Measurements from ENCODE around the gene ALAS1. TPM values are rescaled to one million over a fixed set of nuclear protein-coding genes. Genes with fewer than 3 reads are reported as not detected.
A peak's percentile ranks its signal among the peaks of the same experiment; 100 is the strongest.

ALAS1 gene
- total RNA-seq, 1 donor from 2014 or later = 123 TPM

DNA sequence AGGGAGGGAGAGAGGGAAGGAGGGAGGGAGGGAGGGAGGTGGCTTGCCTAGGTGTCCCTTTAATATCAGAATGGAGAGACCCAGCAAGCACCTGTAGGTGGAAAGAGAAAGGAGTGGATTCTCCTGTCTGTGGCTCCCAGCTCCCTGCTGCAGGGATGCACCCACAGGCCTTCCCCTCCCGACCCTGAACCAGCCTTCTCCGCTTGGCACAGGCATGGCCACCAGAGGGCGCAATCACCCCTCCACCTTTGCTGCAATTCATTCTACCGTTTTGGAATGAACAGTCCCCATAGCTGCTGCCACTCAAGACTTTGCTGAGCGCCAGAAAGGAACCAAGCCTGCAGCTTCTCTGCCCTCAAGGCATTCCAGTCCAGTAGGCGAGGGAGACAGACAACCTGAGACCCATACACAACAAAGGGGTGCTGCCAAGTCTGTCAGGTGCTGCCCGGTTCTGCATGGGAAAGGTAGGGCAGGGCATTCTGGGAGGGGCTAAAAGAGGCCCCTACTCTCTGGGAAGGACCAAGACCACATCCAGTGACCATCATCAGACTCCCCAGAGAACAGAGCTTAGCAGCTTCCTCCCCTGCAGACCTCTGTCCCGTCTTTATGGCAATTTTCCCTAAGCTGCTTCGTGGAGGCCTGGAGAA lies 22.5 kb downstream of the ALAS1 start:
- Mint-ChIP-seq H3K27me3 (ENCODE audit: low read depth) (no peaks in the 10 kb centered on the region), H3K9me3 (no peaks in the 10 kb centered on the region), H3K4me1 (ENCODE audit: low read depth) (peaks cover 57% of the 10 kb centered on the region), H3K4me3 (ENCODE audit: low read depth) (peak overlapping the region; percentile 15), H3K27ac (no peak overlapping the region), H3K36me3 (ENCODE audit: low read depth) (peaks cover 11% of the 10 kb centered on the region)
- intact Hi-C loops (cut with micrococcal nuclease) = loop anchor here (1.0 to 5.0 kb wide), 3 partner anchors 18 to 227 kb away; partner anchors contain the start of gene SEMA3G
- DNase-seq (ENCODE audit: low spot score) = peak; percentile 77

DNA sequence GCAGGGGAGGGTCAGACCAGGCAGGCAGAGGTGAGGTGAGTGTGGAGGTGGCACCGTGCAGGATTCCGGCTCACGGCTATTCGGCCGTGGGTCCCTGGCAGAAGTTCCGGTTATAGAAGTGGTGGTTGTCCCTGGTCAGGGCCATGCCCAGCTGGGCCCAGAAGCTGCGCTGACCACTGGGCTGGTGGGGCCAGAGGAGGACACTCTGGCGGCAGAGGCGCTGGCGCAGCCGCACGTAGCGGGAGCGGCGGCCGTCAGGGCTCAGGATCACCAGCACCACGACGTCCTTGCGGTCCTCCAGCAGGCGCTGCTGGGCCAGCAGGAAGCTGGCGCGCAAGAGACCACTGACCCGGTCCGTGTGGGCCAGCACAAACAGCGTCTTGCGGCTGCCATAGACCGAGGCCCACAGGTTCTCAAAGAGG lies 23.2 kb downstream of the ALAS1 start:
- Mint-ChIP-seq H3K9me3 (no peaks in the 10 kb centered on the region), H3K27ac (no peak overlapping the region), H3K36me3 (ENCODE audit: low read depth) (peaks cover 8% of the 10 kb centered on the region), H3K27me3 (ENCODE audit: low read depth) (no peaks in the 10 kb centered on the region), H3K4me3 (ENCODE audit: low read depth) (no peak overlapping the region), H3K4me1 (ENCODE audit: low read depth) (peaks cover 61% of the 10 kb centered on the region)
- intact Hi-C loops (cut with micrococcal nuclease) = loop anchor here (2.0 to 5.0 kb wide), 2 partner anchors 18 to 226 kb away; partner anchors contain the start of gene SEMA3G
- DNase-seq (ENCODE audit: low spot score) = no peak

- H3K4me3 Mint-ChIP-seq (ENCODE audit: low read depth) = peak overlapping the region; percentile 49
- peaks cover 64% of the 10 kb centered on the region for H3K4me1 Mint-ChIP-seq (ENCODE audit: low read depth)
- no peaks in the 10 kb centered on the region for H3K27me3 Mint-ChIP-seq (ENCODE audit: low read depth)
- no peaks in the 10 kb centered on the region for H3K9me3 Mint-ChIP-seq
- peak overlapping the region; percentile 31 for H3K27ac Mint-ChIP-seq
- H3K36me3 Mint-ChIP-seq (ENCODE audit: low read depth) = peaks cover 3% of the 10 kb centered on the region
- intact Hi-C loops (cut with micrococcal nuclease) = loop anchor here (2.0 to 5.0 kb wide), 2 partner anchors 19 to 226 kb away; partner anchors contain the start of gene SEMA3G
- DNase-seq (ENCODE audit: low spot score) = peak; percentile 52
Measured at GRCh38 chr3:52221563-52222318, 23.8 kb downstream of the ALAS1 start.

DNA sequence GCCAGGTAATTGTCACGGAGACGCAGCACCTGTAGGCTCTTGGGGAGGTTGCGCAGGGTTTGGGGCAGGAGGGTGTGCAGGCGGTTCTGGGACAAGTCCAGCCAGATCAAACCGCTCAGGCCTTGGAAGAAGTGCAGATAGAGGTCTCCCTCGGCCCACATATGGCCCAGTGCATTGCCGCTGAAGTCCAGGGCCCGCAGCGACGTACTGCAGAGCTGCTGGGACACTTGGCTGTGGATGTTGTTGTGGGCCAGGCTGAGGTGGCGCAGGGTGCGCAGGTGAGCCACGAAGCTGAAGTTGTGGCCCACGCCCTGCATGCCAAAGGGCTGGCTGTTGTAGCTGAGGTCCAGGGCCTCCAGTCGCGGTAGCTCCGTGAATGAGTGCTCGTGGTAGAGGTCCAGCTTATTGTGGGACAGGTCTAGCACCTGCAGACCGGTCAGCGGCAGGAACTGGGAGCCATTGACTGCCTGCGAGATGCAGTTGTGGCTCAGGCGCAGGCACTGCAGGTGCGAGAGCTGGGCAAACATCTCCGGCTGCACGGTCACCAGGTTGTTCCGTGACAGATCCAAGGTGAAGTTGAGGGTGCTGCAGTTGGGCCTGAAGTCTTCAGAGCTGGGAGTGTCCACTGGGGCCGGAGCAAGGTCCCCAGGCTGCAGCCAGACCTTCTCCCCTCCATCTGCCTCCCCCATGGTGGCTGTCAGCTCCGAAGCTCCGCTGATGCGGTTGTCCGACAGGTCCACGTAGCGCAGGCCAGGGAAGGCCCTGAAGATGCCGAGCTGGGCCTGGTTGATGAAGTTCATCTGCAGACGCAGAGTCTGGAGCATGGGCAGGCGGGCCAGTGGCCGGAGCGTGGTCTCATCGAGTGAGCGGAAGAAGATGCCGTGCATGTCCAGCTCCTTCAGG lies 24.6 kb downstream of the ALAS1 start:
- peak overlapping the region; percentile 31 for H3K27ac Mint-ChIP-seq
- no peaks in the 10 kb centered on the region for H3K9me3 Mint-ChIP-seq
- no peak for DNase-seq (ENCODE audit: low spot score)
- peak overlapping the region; percentile 49 for H3K4me3 Mint-ChIP-seq (ENCODE audit: low read depth)
- no peaks in the 10 kb centered on the region for H3K27me3 Mint-ChIP-seq (ENCODE audit: low read depth)
- no peaks in the 10 kb centered on the region for H3K36me3 Mint-ChIP-seq (ENCODE audit: low read depth)
- peaks cover 57% of the 10 kb centered on the region for H3K4me1 Mint-ChIP-seq (ENCODE audit: low read depth)
- intact Hi-C loops (cut with micrococcal nuclease) = loop anchor here (5.0 kb wide), 1 partner anchor 225 kb away; the partner anchor contains the start of gene SEMA3G

DNA sequence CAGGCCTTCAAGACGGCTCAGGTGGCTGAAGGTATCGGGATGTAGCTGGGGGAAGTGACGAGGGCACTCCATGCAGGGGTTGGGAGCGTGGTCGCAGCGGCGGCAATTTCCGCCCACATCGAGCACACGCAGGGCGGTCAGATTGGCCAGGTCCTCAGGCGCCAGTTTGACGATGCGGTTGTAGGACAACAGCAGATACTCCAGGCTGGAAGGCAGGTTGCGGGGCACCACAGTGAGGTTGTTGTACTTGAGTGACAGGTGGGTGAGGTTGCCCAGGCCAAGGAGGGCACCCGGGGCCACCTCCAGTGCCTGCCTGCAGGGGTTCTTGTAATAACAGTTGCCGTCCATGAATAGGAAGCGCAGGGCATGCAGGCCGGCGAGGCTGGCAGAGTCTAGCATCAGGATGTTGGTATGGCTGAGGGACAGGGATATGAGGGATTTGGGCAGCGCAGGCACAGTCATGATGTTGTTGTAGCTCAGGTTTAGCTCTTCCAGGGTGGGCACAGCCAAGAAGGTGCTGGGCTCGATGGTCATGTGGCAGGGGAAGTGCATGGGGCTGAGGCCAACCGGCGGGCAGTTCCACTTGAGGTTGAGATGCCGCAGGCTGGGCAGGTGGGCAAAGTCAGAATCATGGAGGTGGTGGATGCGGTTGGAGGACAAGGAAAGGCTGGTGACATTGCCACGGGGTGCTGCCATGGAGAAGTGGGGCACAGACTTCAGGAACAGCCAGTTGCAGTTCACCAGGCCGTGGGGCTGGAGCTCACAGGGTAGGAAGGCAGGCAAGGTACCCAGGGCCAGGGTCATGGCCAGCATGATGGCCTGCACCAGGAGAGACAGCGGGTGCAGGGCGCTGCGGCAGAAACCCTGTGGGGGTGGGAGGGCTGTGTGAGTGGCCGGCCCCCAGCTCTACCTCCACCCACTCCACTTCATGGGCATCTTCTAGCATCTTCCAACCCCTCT lies 25.8 kb downstream of the ALAS1 start:
- Mint-ChIP-seq H3K27ac (peak overlapping the region; percentile 10), H3K4me1 (ENCODE audit: low read depth) (peaks cover 47% of the 10 kb centered on the region), H3K9me3 (no peaks in the 10 kb centered on the region), H3K4me3 (ENCODE audit: low read depth) (no peak overlapping the region), H3K36me3 (ENCODE audit: low read depth) (peaks cover 8% of the 10 kb centered on the region), H3K27me3 (ENCODE audit: low read depth) (no peaks in the 10 kb centered on the region)
- intact Hi-C loops (cut with micrococcal nuclease) = loop anchor here (5.0 kb wide), 1 partner anchor 224 kb away; the partner anchor contains the start of gene SEMA3G
- no peak for DNase-seq (ENCODE audit: low spot score)

GRCh38 chr3:52225452-52226228 lies 27.7 kb downstream of the ALAS1 start, which contains the start of gene TLR9:
TLR9 (minus strand) TSS chr3:52225645; CDS start chr3:52225529, 116 bp downstream.
- DNase-seq (ENCODE audit: low spot score) = no peak
- intact Hi-C loops (cut with micrococcal nuclease) = no loop called here
- no peaks in the 10 kb centered on the region for H3K9me3 Mint-ChIP-seq
- peaks cover 36% of the 10 kb centered on the region for H3K4me1 Mint-ChIP-seq (ENCODE audit: low read depth)
- peak within 1 kb of the TSS; percentile 76 for H3K27ac Mint-ChIP-seq
- no peak within 1 kb of the TSS for H3K4me3 Mint-ChIP-seq (ENCODE audit: low read depth)
- no peaks in the 10 kb centered on the region for H3K27me3 Mint-ChIP-seq (ENCODE audit: low read depth)
- H3K36me3 Mint-ChIP-seq (ENCODE audit: low read depth) = peaks cover 22% of the 10 kb centered on the region

DNA sequence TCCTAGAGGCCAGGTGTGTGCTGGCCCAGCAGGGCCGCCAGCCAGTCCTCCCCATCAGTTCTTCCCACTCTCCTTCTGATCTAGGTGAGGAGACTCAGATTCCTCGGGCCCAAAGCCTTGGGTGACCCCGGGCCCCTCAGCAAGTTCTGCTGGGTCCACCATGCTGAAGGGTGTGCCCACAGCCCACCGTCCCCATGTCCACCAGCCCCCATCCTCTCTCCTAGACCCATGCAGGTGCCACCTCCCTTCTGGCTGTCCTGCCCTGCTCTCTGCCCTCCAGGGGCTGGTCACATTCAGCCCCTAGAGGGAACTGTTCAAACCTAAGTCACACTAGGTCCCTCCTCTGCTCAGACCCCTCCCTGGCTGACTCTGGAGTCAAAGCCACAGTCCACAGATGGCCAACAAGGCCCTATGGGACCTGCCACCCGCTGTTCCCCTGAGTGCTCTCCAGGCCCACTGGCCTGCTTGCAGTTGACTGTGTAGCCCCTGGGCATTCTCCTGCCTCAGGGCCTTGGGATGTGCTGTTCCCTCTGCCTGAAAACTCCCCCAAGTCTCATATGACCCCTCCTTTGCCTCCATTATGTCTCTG lies 28.4 kb downstream of the ALAS1 start:
- peaks cover 26% of the 10 kb centered on the region for H3K36me3 Mint-ChIP-seq (ENCODE audit: low read depth)
- H3K27ac Mint-ChIP-seq = peak overlapping the region; percentile 76
- DNase-seq (ENCODE audit: low spot score) = no peak
- intact Hi-C loops (cut with micrococcal nuclease) = no loop called here
- peaks cover 33% of the 10 kb centered on the region for H3K4me1 Mint-ChIP-seq (ENCODE audit: low read depth)
- no peaks in the 10 kb centered on the region for H3K27me3 Mint-ChIP-seq (ENCODE audit: low read depth)
- no peaks in the 10 kb centered on the region for H3K9me3 Mint-ChIP-seq
- no peak overlapping the region for H3K4me3 Mint-ChIP-seq (ENCODE audit: low read depth)

DNA sequence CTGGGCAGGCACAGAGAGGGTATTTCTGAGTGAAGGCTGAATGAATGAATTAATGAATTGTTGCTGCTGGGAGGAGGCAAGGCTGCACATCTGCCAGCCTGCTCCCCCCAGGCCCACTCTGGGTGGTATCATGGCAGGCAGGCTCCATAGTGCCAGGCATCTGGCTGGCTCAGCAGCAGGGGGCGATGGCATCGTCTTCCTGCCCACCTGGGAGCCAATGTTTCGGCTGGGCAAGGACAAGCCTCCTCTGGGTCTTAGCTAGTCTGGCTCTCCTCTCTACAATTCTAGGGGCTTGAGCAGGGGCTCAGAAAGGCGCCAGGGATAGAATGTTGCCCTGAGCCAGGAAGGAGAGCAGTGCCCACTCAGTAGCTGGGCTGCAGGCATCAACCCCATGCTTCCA lies 29.2 kb downstream of the ALAS1 start:
- Mint-ChIP-seq H3K4me1 (ENCODE audit: low read depth) (peaks cover 35% of the 10 kb centered on the region), H3K9me3 (no peaks in the 10 kb centered on the region), H3K27ac (peak overlapping the region; percentile 76), H3K36me3 (ENCODE audit: low read depth) (peaks cover 34% of the 10 kb centered on the region), H3K4me3 (ENCODE audit: low read depth) (no peak overlapping the region), H3K27me3 (ENCODE audit: low read depth) (no peaks in the 10 kb centered on the region)
- intact Hi-C loops (cut with micrococcal nuclease) = no loop called here
- DNase-seq (ENCODE audit: low spot score) = no peak

- H3K4me1 Mint-ChIP-seq (ENCODE audit: low read depth) = peaks cover 29% of the 10 kb centered on the region
- intact Hi-C loops (cut with micrococcal nuclease) = no loop called here
- H3K4me3 Mint-ChIP-seq (ENCODE audit: low read depth) = no peak overlapping the region
- no peaks in the 10 kb centered on the region for H3K27me3 Mint-ChIP-seq (ENCODE audit: low read depth)
- no peak for DNase-seq (ENCODE audit: low spot score)
- H3K27ac Mint-ChIP-seq = no peak overlapping the region
- no peaks in the 10 kb centered on the region for H3K9me3 Mint-ChIP-seq
- H3K36me3 Mint-ChIP-seq (ENCODE audit: low read depth) = peaks cover 38% of the 10 kb centered on the region
Measured at GRCh38 chr3:52227766-52228165, 29.8 kb downstream of the ALAS1 start.

- Mint-ChIP-seq H3K36me3 (ENCODE audit: low read depth) (peaks cover 39% of the 10 kb centered on the region), H3K27ac (no peak overlapping the region), H3K4me3 (ENCODE audit: low read depth) (no peak overlapping the region), H3K4me1 (ENCODE audit: low read depth) (peaks cover 28% of the 10 kb centered on the region), H3K9me3 (no peaks in the 10 kb centered on the region), H3K27me3 (ENCODE audit: low read depth) (no peaks in the 10 kb centered on the region)
- no peak for DNase-seq (ENCODE audit: low spot score)
- intact Hi-C loops (cut with micrococcal nuclease) = no loop called here
Measured at GRCh38 chr3:52228266-52228665, 30.3 kb downstream of the ALAS1 start.
